SU-DHL-6 (cell line): ENCODE data around the gene MICALL1.

Source experiments
- H2AFZ ChIP-seq: fragments of 200-600 bp; sonication (generic); 2 replicates; pipeline ENCODE4 v1.6.1; 2014; ENCODE audit warnings: low read depth, mild to moderate bottlenecking, moderate library complexity, mixed read lengths, antibody characterized with exemption, low read length; ENCODE audit not compliant: severe bottlenecking
- H3F3A ChIP-seq: fragments of 200-600 bp; shearing (Covaris generic); 2 replicates; pipeline ENCODE4 v1.6.0; 2016; ENCODE audit warnings: antibody characterized with exemption, mild to moderate bottlenecking; ENCODE audit not compliant: insufficient read depth
- H3K27ac ChIP-seq: fragments of 200-600 bp; sonication (generic); 2 replicates; pipeline ENCODE4 v1.5.1; 2016; ENCODE audit warnings: low read depth, mild to moderate bottlenecking, low read length, moderate library complexity, mixed read lengths
- H3K27me3 ChIP-seq: fragments of 200-600 bp; sonication (generic), shearing (Covaris generic); 2 replicates; pipeline ENCODE4 v1.6.0; 2014; ENCODE audit warnings: mild to moderate bottlenecking, low read length
- H3K36me3 ChIP-seq: fragments of 200-600 bp; sonication (generic); 2 replicates; pipeline ENCODE4 v1.6.1; 2014; ENCODE audit warnings: mild to moderate bottlenecking, low read length, mixed read lengths
- H3K4me2 ChIP-seq: fragments of 300-600, 200-600 bp; shearing (Covaris generic), sonication (generic); 2 replicates; pipeline ENCODE4 v1.6.0; 2014; ENCODE audit warnings: low read length, low read depth, mild to moderate bottlenecking; ENCODE audit not compliant: poor library complexity, severe bottlenecking
- H3K4me3 ChIP-seq: fragments of 200-600 bp; sonication (generic); 2 replicates; pipeline ENCODE4 v1.5.1; 2014; ENCODE audit warnings: antibody characterized with exemption, low read length, mild to moderate bottlenecking, mixed read lengths; ENCODE audit not compliant: insufficient read depth, poor library complexity, severe bottlenecking
- H3K79me2 ChIP-seq: fragments of 200-600 bp; sonication (generic); 2 replicates; pipeline ENCODE4 v1.6.1; 2014; ENCODE audit warnings: mild to moderate bottlenecking, low read length, moderate library complexity; ENCODE audit not compliant: insufficient read depth
- H3K9ac ChIP-seq: fragments of 200-600 bp; sonication (generic); 2 replicates; pipeline ENCODE4 v1.7.0; 2014; ENCODE audit warnings: mild to moderate bottlenecking, low read length
- H3K9me2 ChIP-seq: fragments of 200-600 bp; sonication (generic); replicated peaks from 2 replicates; pipeline ENCODE4 v1.6.1; 2014; ENCODE audit warnings: low read length; ENCODE audit not compliant: insufficient read depth
- H3K9me3 ChIP-seq: fragments of 200-600 bp; sonication (generic); 2 replicates; pipeline ENCODE4 v1.6.1; 2014; ENCODE audit warnings: low read length, mixed read lengths; ENCODE audit not compliant: insufficient read depth
- H4K20me1 ChIP-seq: fragments of 200-600 bp; sonication (generic); 2 replicates; pipeline ENCODE4 v1.6.1; 2014; ENCODE audit warnings: low read depth, mild to moderate bottlenecking, antibody characterized with exemption, low read length, moderate library complexity, mixed read lengths
- EZH2phosphoT487 ChIP-seq: fragments of 200-600 bp; sonication (generic), shearing (Covaris generic); conservative IDR thresholded peaks from 2 replicates; pipeline ENCODE4 v1.6.1; 2018; ENCODE audit warnings: mild to moderate bottlenecking, antibody characterized with exemption, low read length, moderate library complexity, mixed read lengths
- TF ChIP-seq, protein P1 (sequence below): fragments of 200-600 bp; sonication (generic); IDR thresholded peaks from one replicate; pipeline ENCODE4 v1.5.1; 2017; ENCODE audit warnings: antibody characterized with exemption, mild to moderate bottlenecking, low read length, moderate library complexity; ENCODE audit not compliant: insufficient read depth, poor library complexity, severe bottlenecking

Gene MICALL1

DNA sequence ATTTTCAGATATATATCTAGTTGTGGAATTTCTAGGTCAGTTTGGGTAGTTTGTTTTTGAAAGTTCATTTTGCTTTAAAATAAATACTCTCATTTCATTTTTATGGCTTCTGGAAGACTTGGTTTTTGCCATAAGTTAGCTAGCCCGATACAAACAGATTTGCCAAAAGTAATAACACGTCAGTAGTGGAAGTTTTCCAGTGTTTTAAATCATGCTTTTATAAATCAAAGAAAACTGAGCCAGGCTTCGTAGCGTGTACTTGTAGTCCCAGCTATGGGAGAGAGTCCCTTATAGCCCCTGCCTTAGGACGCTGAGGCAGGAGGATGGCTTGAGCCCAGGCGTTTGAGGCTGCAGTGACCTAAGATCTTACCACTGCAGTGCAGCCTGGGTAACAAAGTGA, 21.7 kb upstream of the MICALL1 start:
- H3F3A ChIP-seq, result no peaks in the 10 kb centered on the region

DNA sequence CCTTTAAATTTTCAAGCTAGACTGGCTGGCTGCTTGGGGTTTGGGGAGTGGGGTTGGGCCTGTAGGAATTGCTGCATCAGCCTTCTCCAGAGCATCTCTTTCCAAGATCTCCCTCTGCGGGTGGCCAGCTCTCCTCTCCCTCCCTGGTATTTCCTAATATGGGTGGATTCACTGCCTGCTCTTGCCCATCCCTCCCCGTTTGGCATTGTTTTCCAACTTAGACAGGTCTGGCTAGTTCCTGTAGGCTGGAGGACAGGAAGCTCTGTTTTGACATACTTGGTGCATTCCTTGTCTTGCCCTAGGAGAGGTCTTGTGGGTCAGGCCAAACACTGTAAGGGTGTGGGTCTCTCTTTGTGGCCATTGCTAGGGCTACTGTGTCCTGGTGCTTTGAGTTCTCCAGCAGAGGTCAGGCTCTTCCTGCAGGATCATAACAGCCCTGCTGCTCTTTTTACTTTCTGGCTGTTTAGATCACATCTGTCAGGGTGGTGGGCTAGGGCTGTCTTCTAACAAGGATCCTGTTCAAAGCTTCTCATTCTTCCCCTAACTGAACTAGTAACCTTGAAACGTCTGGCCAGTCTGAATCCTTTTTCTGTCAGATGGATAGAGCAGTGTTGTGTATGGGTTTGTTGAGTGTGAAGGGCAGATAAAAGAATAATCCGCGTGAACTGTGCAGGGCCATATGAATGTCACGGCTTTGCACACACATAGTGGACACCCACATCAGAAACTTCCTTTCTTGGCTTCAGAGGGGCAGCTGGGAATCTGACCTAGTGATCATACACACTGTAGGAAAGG, 18.3 kb upstream of the MICALL1 start:
- H4K20me1 ChIP-seq, result no peaks in the 10 kb centered on the region
- H3K27ac ChIP-seq, result no peak overlapping the region
- no peaks in the 10 kb centered on the region for H3K9me3 ChIP-seq
- peaks cover 11% of the 10 kb centered on the region; the same call in 1 of the 2 replicates for H3K36me3 ChIP-seq
- TF ChIP-seq, protein P1, sequence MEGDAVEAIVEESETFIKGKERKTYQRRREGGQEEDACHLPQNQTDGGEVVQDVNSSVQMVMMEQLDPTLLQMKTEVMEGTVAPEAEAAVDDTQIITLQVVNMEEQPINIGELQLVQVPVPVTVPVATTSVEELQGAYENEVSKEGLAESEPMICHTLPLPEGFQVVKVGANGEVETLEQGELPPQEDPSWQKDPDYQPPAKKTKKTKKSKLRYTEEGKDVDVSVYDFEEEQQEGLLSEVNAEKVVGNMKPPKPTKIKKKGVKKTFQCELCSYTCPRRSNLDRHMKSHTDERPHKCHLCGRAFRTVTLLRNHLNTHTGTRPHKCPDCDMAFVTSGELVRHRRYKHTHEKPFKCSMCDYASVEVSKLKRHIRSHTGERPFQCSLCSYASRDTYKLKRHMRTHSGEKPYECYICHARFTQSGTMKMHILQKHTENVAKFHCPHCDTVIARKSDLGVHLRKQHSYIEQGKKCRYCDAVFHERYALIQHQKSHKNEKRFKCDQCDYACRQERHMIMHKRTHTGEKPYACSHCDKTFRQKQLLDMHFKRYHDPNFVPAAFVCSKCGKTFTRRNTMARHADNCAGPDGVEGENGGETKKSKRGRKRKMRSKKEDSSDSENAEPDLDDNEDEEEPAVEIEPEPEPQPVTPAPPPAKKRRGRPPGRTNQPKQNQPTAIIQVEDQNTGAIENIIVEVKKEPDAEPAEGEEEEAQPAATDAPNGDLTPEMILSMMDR, result no peak
- TF ChIP-seq EZH2phosphoT487, result no peak
- no peak overlapping the region for H2AFZ ChIP-seq
- no peaks in the 10 kb centered on the region for H3K9me2 ChIP-seq
- no peak overlapping the region for H3K9ac ChIP-seq
- H3F3A ChIP-seq, result no peaks in the 10 kb centered on the region
- no peak overlapping the region for H3K4me3 ChIP-seq
- H3K27me3 ChIP-seq, result no peaks in the 10 kb centered on the region
- H3K4me2 ChIP-seq, result no peak overlapping the region
- H3K79me2 ChIP-seq, result 0 out of 2 replicates have a peak, but pooled peaks cover 8% of the 10 kb centered on the region

More for the DNA sequence above, 21.7 kb upstream of the MICALL1 start:
- Histone ChIP-seq H3K27ac (no peak overlapping the region), H3K9me2 (no peaks in the 10 kb centered on the region), H3K36me3 (peaks cover 17% of the 10 kb centered on the region), H3K27me3 (no peaks in the 10 kb centered on the region), H4K20me1 (no peaks in the 10 kb centered on the region), H3K4me3 (no peak overlapping the region), H3K9me3 (no peaks in the 10 kb centered on the region), H3K9ac (no peak overlapping the region), H3K4me2 (no peak overlapping the region), H2AFZ (no peak overlapping the region), H3K79me2 (peaks cover 19% of the 10 kb centered on the region)
- TF ChIP-seq EZH2phosphoT487, result no peak
- TF ChIP-seq, protein P1, result no peak

DNA sequence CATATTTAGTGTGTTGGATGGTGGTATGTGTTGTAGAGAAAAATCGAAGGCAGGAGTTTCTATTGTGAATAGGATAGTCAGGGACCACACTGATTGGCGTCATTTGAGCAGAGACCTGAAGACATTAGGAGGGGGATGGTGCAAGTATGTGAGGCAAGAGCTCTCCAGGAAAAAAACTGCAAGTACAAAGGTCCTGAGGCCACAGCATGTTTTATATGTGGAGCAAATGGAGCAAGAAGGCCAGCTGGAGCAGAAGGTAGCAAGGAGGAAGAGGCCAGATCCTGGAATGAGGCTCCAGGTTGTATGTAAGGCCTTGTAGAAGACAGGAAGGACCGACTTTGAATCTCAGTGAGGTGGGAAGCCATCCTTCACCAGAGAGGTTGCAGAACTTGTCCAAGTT, 14.2 kb upstream of the MICALL1 start:
- Histone ChIP-seq H3K9me2 (no peaks in the 10 kb centered on the region), H3K4me3 (no peak overlapping the region), H3K9ac (no peak overlapping the region), H3K27me3 (no peaks in the 10 kb centered on the region), H3K4me2 (no peak overlapping the region), H3F3A (0 out of 2 replicates have a peak, but pooled peaks cover 3% of the 10 kb centered on the region), H4K20me1 (no peaks in the 10 kb centered on the region), H2AFZ (no peak overlapping the region), H3K36me3 (peaks cover 9% of the 10 kb centered on the region; the same call in 1 of the 2 replicates), H3K9me3 (no peaks in the 10 kb centered on the region), H3K79me2 (no peaks in the 10 kb centered on the region), H3K27ac (no peak overlapping the region)
- TF ChIP-seq, protein P1, result no peak
- no peak for TF ChIP-seq EZH2phosphoT487
